H9 (cell line): ENCODE results near the gene TAF5L. TPM values are rescaled to one million over a fixed set of nuclear protein-coding genes. Genes with fewer than 3 reads are reported as not detected.

Experiments
- DNase-seq: peaks from one replicate; pipeline ENCODE4 v3.0.0-alpha.2; 2017
- H2AFZ ChIP-seq: one replicate; pipeline ENCODE4 v1.6.1; 2013; ENCODE audit warnings: mild to moderate bottlenecking, low read length, control low read depth, moderate library complexity
- H2AK5ac ChIP-seq: 2 replicates; pipeline ENCODE4 v1.6.1; 2013; ENCODE audit warnings: low read length, control low read depth, mixed read lengths; ENCODE audit not compliant: insufficient read length
- H2BK120ac ChIP-seq: one replicate; pipeline ENCODE4 v1.6.1; 2013; ENCODE audit warnings: low read depth, mild to moderate bottlenecking, low read length, control low read depth, inconsistent platforms; ENCODE audit not compliant: poor library complexity, severe bottlenecking
- H2BK12ac ChIP-seq: 2 replicates; pipeline ENCODE4 v1.6.1; 2013; ENCODE audit warnings: low read length, control low read depth, mixed read lengths, low read depth; ENCODE audit not compliant: insufficient read length
- H2BK15ac ChIP-seq: 2 replicates; pipeline ENCODE4 v1.6.1; 2013; ENCODE audit warnings: low read depth, low read length, control low read depth
- H2BK20ac ChIP-seq: one replicate; pipeline ENCODE4 v1.6.1; 2013; ENCODE audit warnings: low read depth, mild to moderate bottlenecking, low read length, control low read depth, inconsistent platforms; ENCODE audit not compliant: poor library complexity, severe bottlenecking
- H2BK5ac ChIP-seq: 2 replicates; pipeline ENCODE4 v1.6.1; 2013; ENCODE audit warnings: low read length, control low read depth, mixed read lengths; ENCODE audit not compliant: insufficient read length
- H3K14ac ChIP-seq: 2 replicates; pipeline ENCODE4 v1.6.1; 2013; ENCODE audit warnings: low read length, control low read depth; ENCODE audit not compliant: insufficient read depth
- H3K18ac ChIP-seq: 2 replicates; pipeline ENCODE4 v1.6.1; 2013; ENCODE audit warnings: low read depth, mild to moderate bottlenecking, mixed read lengths, low read length, control low read depth; ENCODE audit not compliant: insufficient read length
- H3K23ac ChIP-seq: 2 replicates; pipeline ENCODE4 v1.6.1; 2013; ENCODE audit warnings: low read length, control low read depth, mixed read lengths, low read depth; ENCODE audit not compliant: insufficient read length
- H3K23me2 ChIP-seq: 2 replicates; pipeline ENCODE4 v1.6.1; 2013; ENCODE audit warnings: low read depth, mild to moderate bottlenecking, mixed read lengths, low read length, control low read depth; ENCODE audit not compliant: insufficient read length, poor library complexity, severe bottlenecking
- H3K27ac ChIP-seq: 2 replicates; pipeline ENCODE4 v1.5.1; 2013; ENCODE audit warnings: low read length, control low read depth, mixed read lengths, low read depth; ENCODE audit not compliant: insufficient read length
- H3K27me3 ChIP-seq: 2 replicates; pipeline ENCODE4 v1.6.1; 2013; ENCODE audit warnings: low read length, control low read depth, inconsistent platforms; ENCODE audit not compliant: insufficient read depth
- H3K4ac ChIP-seq: 2 replicates; pipeline ENCODE4 v1.6.1; 2013; ENCODE audit warnings: low read depth, mild to moderate bottlenecking, control low read depth, inconsistent platforms, low read length, moderate library complexity
- H3K4me1 ChIP-seq: 2 replicates; pipeline ENCODE4 v1.6.1; 2013; ENCODE audit warnings: low read length, control low read depth, inconsistent platforms; ENCODE audit not compliant: insufficient read depth
- H3K4me2 ChIP-seq: 2 replicates; pipeline ENCODE4 v1.6.1; 2013; ENCODE audit warnings: low read length, control low read depth, mixed read lengths; ENCODE audit not compliant: insufficient read length, insufficient read depth
- H3K56ac ChIP-seq: 2 replicates; pipeline ENCODE4 v1.6.1; 2013; ENCODE audit warnings: low read depth, mild to moderate bottlenecking, mixed read lengths, low read length, control low read depth; ENCODE audit not compliant: insufficient read length
- H3K79me1 ChIP-seq: 2 replicates; pipeline ENCODE4 v1.6.1; 2013; ENCODE audit warnings: low read depth, mild to moderate bottlenecking, moderate library complexity, low read length, control low read depth, inconsistent platforms; ENCODE audit not compliant: insufficient read depth, poor library complexity, severe bottlenecking
- H3K79me2 ChIP-seq: 2 replicates; pipeline ENCODE4 v1.6.1; 2013; ENCODE audit warnings: low read length, control low read depth, inconsistent platforms; ENCODE audit not compliant: insufficient read depth
- H3K9ac ChIP-seq: 2 replicates; pipeline ENCODE4 v1.6.1; 2013; ENCODE audit warnings: low read length, control low read depth, mixed read lengths; ENCODE audit not compliant: insufficient read length; ENCODE audit errors: extremely low read depth
- H3K9me3 ChIP-seq: one replicate; pipeline ENCODE4 v1.6.1; 2013; ENCODE audit warnings: low read depth, low read length, inconsistent platforms; ENCODE audit not compliant: control insufficient read depth
- H3T11ph ChIP-seq: one replicate; pipeline ENCODE4 v1.6.1; 2013; ENCODE audit warnings: mild to moderate bottlenecking, low read length, control low read depth, inconsistent platforms
- H4K20me1 ChIP-seq: one replicate; pipeline ENCODE4 v1.6.1; 2013; ENCODE audit not compliant: control insufficient read depth, insufficient read length, insufficient read depth
- H4K5ac ChIP-seq: 2 replicates; pipeline ENCODE4 v1.6.1; 2013; ENCODE audit warnings: low read depth, mild to moderate bottlenecking, mixed read lengths, low read length, control low read depth; ENCODE audit not compliant: insufficient read length
- H4K8ac ChIP-seq: replicated peaks from 2 replicates; pipeline ENCODE4 v1.6.1; 2013; ENCODE audit warnings: low read length, control low read depth, mixed read lengths, low read depth; ENCODE audit not compliant: insufficient read length
- H4K91ac ChIP-seq: 2 replicates; pipeline ENCODE4 v1.6.1; 2013; ENCODE audit warnings: low read depth, mild to moderate bottlenecking, moderate library complexity, mixed read lengths, low read length, control low read depth; ENCODE audit not compliant: insufficient read length
- H3K27ac Mint-ChIP-seq, 3 experiments: 2 replicates in 2 of 3; 3 replicates in 1 of 3; pipeline ENCODE4 v1.8.0; 2020 to 2021; ENCODE audit warnings: mixed read lengths in 3 of 3, mild to moderate bottlenecking in 1 of 3, moderate library complexity in 1 of 3
- H3K27me3 Mint-ChIP-seq: 2 replicates; pipeline ENCODE4 v1.8.0; 2021; ENCODE audit warnings: low read depth, mild to moderate bottlenecking, moderate library complexity, mixed read lengths
- H3K36me3 Mint-ChIP-seq, 3 experiments: 2 replicates in 2 of 3; 3 replicates in 1 of 3; pipeline ENCODE4 v1.8.0; 2020 to 2021; ENCODE audit warnings: low read depth in 3 of 3, mixed read lengths in 3 of 3; ENCODE audit not compliant: insufficient read depth in 1 of 3
- H3K4me1 Mint-ChIP-seq, 2 experiments: 2 replicates each; pipeline ENCODE4 v1.8.0; 2020; ENCODE audit warnings: mixed read lengths in 2 of 2
- H3K4me3 Mint-ChIP-seq, 2 experiments: 2 replicates in 1 of 2; 3 replicates in 1 of 2; pipeline ENCODE4 v1.8.0; 2020 to 2021; ENCODE audit warnings: mild to moderate bottlenecking in 2 of 2, mixed read lengths in 2 of 2, moderate library complexity in 1 of 2
- H3K9me3 Mint-ChIP-seq, 2 experiments: 2 replicates in 1 of 2; 3 replicates in 1 of 2; pipeline ENCODE4 v1.8.0; 2020; ENCODE audit warnings: mild to moderate bottlenecking in 2 of 2, mixed read lengths in 2 of 2, moderate library complexity in 1 of 2
- WGBS: extraction: QIAGEN DNeasy Blood & Tissue Kit; methylation state at CpG from one replicate; pipeline ENCODE4 v1.1.7; 2013; ENCODE audit warnings: missing lambda C conversion rate, low lambda C conversion rate, mixed read lengths; ENCODE audit not compliant: insufficient read length; ENCODE audit errors: extremely low coverage; 5-methylcytosine and 5-hydroxymethylcytosine counted together
- total RNA-seq: library from RNA; stranded (reverse); gene quantifications from 2 replicates; pipeline ENCODE4 v1.2.1, GENCODE V29; 2021
- TF ChIP-seq, protein P1 (sequence below): fragments of 200-600 bp; sonication (generic); conservative IDR thresholded peaks from 3 replicates; pipeline ENCODE4 v1.8.0; 2021; ENCODE audit warnings: antibody characterized with exemption, mild to moderate bottlenecking

Gene TAF5L
- total RNA-seq, 1 experiment from 2014 or later: 30.3 TPM

DNA sequence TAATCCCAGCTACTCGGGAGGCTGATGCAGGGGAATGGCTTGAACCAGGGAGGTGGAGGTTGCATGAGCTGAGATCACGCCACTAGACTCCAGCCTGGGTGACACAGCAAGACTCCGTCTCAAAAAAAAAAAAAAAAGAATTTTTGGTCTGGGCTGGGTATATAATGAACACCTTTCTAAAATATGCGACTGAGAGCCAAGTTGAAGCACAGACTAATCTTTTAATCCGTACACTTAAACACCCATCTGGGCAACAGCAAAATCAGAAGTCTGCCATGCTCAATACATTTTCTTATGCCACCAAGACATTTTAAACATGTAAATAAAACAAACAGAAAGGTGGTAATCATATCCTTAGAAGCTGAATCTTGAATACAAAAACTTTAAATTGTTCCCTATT is 35.8 kb downstream of the TAF5L start:
- Histone ChIP-seq H3K56ac (no peak overlapping the region), H3K9me3 (no peaks in the 10 kb centered on the region), H2BK12ac (no peak overlapping the region), H2AFZ (no peak overlapping the region), H3K4me2 (no peak overlapping the region), H3K79me1 (no peaks in the 10 kb centered on the region), H3K18ac (no peak overlapping the region), H3K27ac (no peak overlapping the region), H3K23me2 (no peaks in the 10 kb centered on the region), H4K5ac (no peak overlapping the region), H3K4ac (no peak overlapping the region), H3T11ph (no peak overlapping the region), H3K27me3 (no peaks in the 10 kb centered on the region), H3K9ac (no peak overlapping the region), H3K23ac (no peak overlapping the region), H4K91ac (no peak overlapping the region), H4K20me1 (no peaks in the 10 kb centered on the region), H3K4me1 (no peaks in the 10 kb centered on the region), H2BK120ac (no peak overlapping the region), H2BK5ac (no peak overlapping the region), H4K8ac (no peak overlapping the region), H2BK15ac (no peak overlapping the region), H2AK5ac (no peak overlapping the region), H2BK20ac (no peak overlapping the region), H3K79me2 (no peaks in the 10 kb centered on the region), H3K14ac (no peak overlapping the region)
- Mint-ChIP-seq H3K9me3 (no peaks in the 10 kb centered on the region; a peak in 1 of 5 replicates), H3K27me3 (no peaks in the 10 kb centered on the region; the same call in 1 of the 2 replicates), H3K27ac (no peak overlapping the region), H3K4me3 (no peak overlapping the region), H3K4me1 (no peaks in the 10 kb centered on the region), H3K36me3 (peaks cover 3 to 19% (median 16%) of the 10 kb centered on the region in 3 experiments; a peak in 6 of 7 replicates)
- TF ChIP-seq, protein P1, sequence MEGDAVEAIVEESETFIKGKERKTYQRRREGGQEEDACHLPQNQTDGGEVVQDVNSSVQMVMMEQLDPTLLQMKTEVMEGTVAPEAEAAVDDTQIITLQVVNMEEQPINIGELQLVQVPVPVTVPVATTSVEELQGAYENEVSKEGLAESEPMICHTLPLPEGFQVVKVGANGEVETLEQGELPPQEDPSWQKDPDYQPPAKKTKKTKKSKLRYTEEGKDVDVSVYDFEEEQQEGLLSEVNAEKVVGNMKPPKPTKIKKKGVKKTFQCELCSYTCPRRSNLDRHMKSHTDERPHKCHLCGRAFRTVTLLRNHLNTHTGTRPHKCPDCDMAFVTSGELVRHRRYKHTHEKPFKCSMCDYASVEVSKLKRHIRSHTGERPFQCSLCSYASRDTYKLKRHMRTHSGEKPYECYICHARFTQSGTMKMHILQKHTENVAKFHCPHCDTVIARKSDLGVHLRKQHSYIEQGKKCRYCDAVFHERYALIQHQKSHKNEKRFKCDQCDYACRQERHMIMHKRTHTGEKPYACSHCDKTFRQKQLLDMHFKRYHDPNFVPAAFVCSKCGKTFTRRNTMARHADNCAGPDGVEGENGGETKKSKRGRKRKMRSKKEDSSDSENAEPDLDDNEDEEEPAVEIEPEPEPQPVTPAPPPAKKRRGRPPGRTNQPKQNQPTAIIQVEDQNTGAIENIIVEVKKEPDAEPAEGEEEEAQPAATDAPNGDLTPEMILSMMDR: no peak
- whole genome bisulfite sequencing: no CpG with 5 or more reads among the region's 5 CpGs
- no peak for DNase-seq
